GM23338 (cell line): ENCODE data around the gene KYAT1. TPM values are rescaled to one million over a fixed set of nuclear protein-coding genes. Genes with fewer than 3 reads are reported as not detected.

ENCODE experiments used
- ATAC-seq: fragments of 200-7000 bp; cut with Tn5 transposase; 3 replicates; pipeline ENCODE4 v1.9.1; 2020
- DNase-seq: peaks from one replicate; pipeline ENCODE4 v3.0.0-alpha.2; 2015; ENCODE audit warnings: low spot score
- H2AFZ ChIP-seq: fragments of 200-600 bp; sonication (generic); 2 replicates; pipeline ENCODE4 v1.8.0; 2016; ENCODE audit warnings: antibody characterized with exemption, mild to moderate bottlenecking, moderate library complexity
- H3F3A ChIP-seq: fragments of 200-600 bp; sonication (generic); replicated peaks from 2 replicates; pipeline ENCODE4 v1.8.0; 2017; ENCODE audit warnings: antibody characterized with exemption, mixed run types, low read depth
- H3K27ac ChIP-seq: fragments of 200-600 bp; sonication (generic); 2 replicates; pipeline ENCODE4 v1.6.1; 2016; ENCODE audit warnings: low read depth
- H3K27me3 ChIP-seq: fragments of 200-600 bp; sonication (generic); 2 replicates; pipeline ENCODE4 v1.8.0; 2016; ENCODE audit warnings: mild to moderate bottlenecking, mixed run types, moderate library complexity; ENCODE audit not compliant: insufficient read depth
- H3K36me3 ChIP-seq: fragments of 200-600 bp; sonication (generic); 2 replicates; pipeline ENCODE4 v1.8.0; 2016; ENCODE audit warnings: mild to moderate bottlenecking; ENCODE audit not compliant: insufficient read depth
- H3K4me1 ChIP-seq: fragments of 200-600 bp; sonication (generic); 2 replicates; pipeline ENCODE4 v1.8.0; 2016; ENCODE audit warnings: mild to moderate bottlenecking, moderate library complexity; ENCODE audit not compliant: insufficient read depth
- H3K4me2 ChIP-seq: fragments of 200-600 bp; sonication (generic); 2 replicates; pipeline ENCODE4 v1.7.1; 2017; ENCODE audit warnings: mixed run types
- H3K4me3 ChIP-seq: fragments of 200-600 bp; sonication (generic); 2 replicates; pipeline ENCODE4 v1.6.1; 2016; ENCODE audit warnings: mixed run types
- H3K79me2 ChIP-seq: fragments of 200-600 bp; sonication (generic); replicated peaks from 2 replicates; pipeline ENCODE4 v1.8.0; 2017; ENCODE audit warnings: mild to moderate bottlenecking; ENCODE audit not compliant: insufficient read depth
- H3K9me2 ChIP-seq: fragments of 200-600 bp; sonication (generic); 2 replicates; pipeline ENCODE4 v1.8.0; 2017; ENCODE audit not compliant: insufficient read depth
- H4K20me1 ChIP-seq: fragments of 200-600 bp; sonication (generic); replicated peaks from 2 replicates; pipeline ENCODE4 v1.8.0; 2017; ENCODE audit warnings: mild to moderate bottlenecking; ENCODE audit not compliant: insufficient read depth
- H3K27ac Mint-ChIP-seq: 2 replicates; pipeline ENCODE4 v1.8.0; 2020; ENCODE audit warnings: inconsistent platforms, mild to moderate bottlenecking, moderate library complexity, mixed read lengths
- H3K27me3 Mint-ChIP-seq: 3 replicates; pipeline ENCODE4 v1.8.0; 2022; ENCODE audit warnings: low read depth, mild to moderate bottlenecking, moderate library complexity, mixed read lengths, inconsistent platforms; ENCODE audit not compliant: insufficient read depth, poor library complexity
- H3K36me3 Mint-ChIP-seq: 3 replicates; pipeline ENCODE4 v1.8.0; 2021; ENCODE audit warnings: low read depth, mild to moderate bottlenecking, inconsistent platforms, moderate library complexity, mixed read lengths
- H3K4me1 Mint-ChIP-seq: 3 replicates; pipeline ENCODE4 v1.8.0; 2020; ENCODE audit warnings: mild to moderate bottlenecking, inconsistent platforms, mixed read lengths
- H3K4me3 Mint-ChIP-seq: 3 replicates; pipeline ENCODE4 v1.8.0; 2021; ENCODE audit warnings: moderate library complexity, mild to moderate bottlenecking, inconsistent platforms, mixed read lengths
- H3K9me3 Mint-ChIP-seq: 3 replicates; pipeline ENCODE4 v1.8.0; 2020; ENCODE audit warnings: moderate library complexity, mild to moderate bottlenecking, inconsistent platforms, mixed read lengths
- CREB1 ChIP-seq: fragments of 250-450 bp; sonication (Bioruptor Pico); IDR thresholded peaks from 2 replicates; pipeline ENCODE4 v1.5.0; 2020; ENCODE audit warnings: low read depth, mild to moderate bottlenecking, moderate library complexity
- CTCF ChIP-seq, 2 experiments: fragments of 200-600 bp in 1 of 2; sonication (generic) in 1 of 2; conservative IDR thresholded peaks; 2 replicates each; pipeline versions ENCODE4 v1.5.1 to v1.6.1; 2016 to 2017; ENCODE audit warnings: antibody characterized with exemption in 2 of 2, low read depth in 2 of 2, mild to moderate bottlenecking in 2 of 2, moderate library complexity in 1 of 2
- ETS1 ChIP-seq: IDR thresholded peaks from 2 replicates; pipeline ENCODE4 v1.6.1; 2016; ENCODE audit warnings: antibody characterized with exemption
- EZH2phosphoT487 ChIP-seq: fragments of 200-600 bp; sonication (generic); IDR thresholded peaks from one replicate; pipeline ENCODE4 v1.8.1; 2018; ENCODE audit warnings: antibody characterized with exemption; ENCODE audit not compliant: unreplicated experiment
- JUNB ChIP-seq: IDR thresholded peaks from one replicate; pipeline ENCODE4 v1.6.1; 2016; ENCODE audit warnings: antibody characterized with exemption; ENCODE audit not compliant: unreplicated experiment
- NANOG ChIP-seq: IDR thresholded peaks from 2 replicates; pipeline ENCODE4 v1.6.1; 2016; ENCODE audit warnings: antibody characterized with exemption, borderline replicate concordance
- POLR2AphosphoS5 ChIP-seq: IDR thresholded peaks from 2 replicates; pipeline ENCODE4 v1.6.1; 2016; ENCODE audit warnings: antibody characterized with exemption, low read depth
- REST ChIP-seq: IDR thresholded peaks from one replicate; pipeline ENCODE4 v1.6.1; 2018; ENCODE audit warnings: antibody characterized with exemption; ENCODE audit not compliant: unreplicated experiment
- STAT1 ChIP-seq: IDR thresholded peaks from one replicate; pipeline ENCODE4 v1.6.1; 2016; ENCODE audit warnings: antibody characterized with exemption; ENCODE audit not compliant: unreplicated experiment
- ZNF114 ChIP-seq: fragments of 250-450 bp; sonication (Bioruptor Pico); IDR thresholded peaks from 2 replicates; pipeline ENCODE4 v1.5.0; 2020; ENCODE audit warnings: mild to moderate bottlenecking, moderate library complexity
- ZNF331 ChIP-seq: fragments of 250-450 bp; sonication (Bioruptor Pico); IDR thresholded peaks from 2 replicates; pipeline ENCODE4 v1.5.0; 2020; ENCODE audit warnings: low read depth, mild to moderate bottlenecking, moderate library complexity
- polyA plus RNA-seq: library from polyadenylated mRNA; unstranded; fragments of >200 nt; fragmentation: Nextera tagmentation; extraction: Ambion mirVana; gene quantifications from 2 replicates; pipeline ENCODE4 v1.2.1, GENCODE V29; 2016
- total RNA-seq: library from RNA; depleted of rRNA; stranded (reverse); fragments of >200 nt; shearing (Covaris generic); gene quantifications from 2 replicates; pipeline ENCODE4 v1.2.3, GENCODE V29; 2014

Gene KYAT1
- total and polyA plus RNA-seq, 2 experiments from 2014 or later, result 26.1 to 34.0 TPM

- TF ChIP-seq STAT1 (no peak), POLR2AphosphoS5 (no peak), CTCF (conservative IDR thresholded peaks at IDR 0.05; ENCODE audit: low read depth in 2 of 2) (no peak), REST (no peak), ZNF114 (CRISPR knock-in tag) (no peak), NANOG (no peak)
Measured at GRCh38 chr9:128787659-128788058, 94.1 kb downstream of the KYAT1 start (continued).

- Histone ChIP-seq H2AFZ (peak within 1 kb of the TSS; percentile 100), H3K27ac (peak within 1 kb of the TSS; percentile 66; the same call in 1 of the 2 replicates), H3K36me3 (no peaks in the 10 kb centered on the region), H3K4me1 (peaks cover 7% of the 10 kb centered on the region), H3K4me2 (peak within 1 kb of the TSS; percentile 99), H3K9me2 (no peaks in the 10 kb centered on the region), H3F3A (peaks cover 16% of the 10 kb centered on the region), H3K4me3 (peak within 1 kb of the TSS; percentile 95), H3K79me2 (peaks cover 15% of the 10 kb centered on the region), H3K27me3 (no peaks in the 10 kb centered on the region), H4K20me1 (no peaks in the 10 kb centered on the region)
- H3K36me3 Mint-ChIP-seq, result peaks cover 1% of the 10 kb centered on the region; the same call in 2 of the 3 replicates
- H3K27ac Mint-ChIP-seq, result peak within 1 kb of the TSS; percentile 67; the same call in 1 of the 2 replicates
- H3K27me3 Mint-ChIP-seq, result peaks cover 8% of the 10 kb centered on the region
- peak; percentile 98 for ATAC-seq
- TF ChIP-seq JUNB (no peak), ETS1 (no peak; the same call in 1 of the 2 replicates), CREB1 (CRISPR knock-in tag) (peak; percentile 80), STAT1 (no peak), ZNF114 (CRISPR knock-in tag) (no peak), EZH2phosphoT487 (no peak), POLR2AphosphoS5 (peak; percentile 81), ZNF331 (no peak)
- peak; percentile 94 for DNase-seq
- peaks cover 3% of the 10 kb centered on the region; the same call in 2 of the 3 replicates for H3K4me1 Mint-ChIP-seq
- peak within 1 kb of the TSS; percentile 93 for H3K4me3 Mint-ChIP-seq
- H3K9me3 Mint-ChIP-seq, result peaks cover 1% of the 10 kb centered on the region; the same call in 2 of the 3 replicates
Measured at GRCh38 chr9:128786681-128787601, 94.8 kb downstream of the KYAT1 start, which contains the start of gene TBC1D13. TSS of gene TBC1D13 (plus strand) at chr9:128787253. CDS start at chr9:128787354, 101 bp downstream.
